Sigmoid colon (tissue), 7 donors: ENCODE data around the gene FBXO34. TPM values are rescaled to one million over a fixed set of nuclear protein-coding genes. Genes with fewer than 3 reads are reported as not detected.

ENCODE experiments used
- DNase-seq: peaks from one replicate; pipeline ENCODE4 v3.0.0-alpha.2; 2019
- H3K27ac ChIP-seq, 4 donors: fragments of 200-600 bp; sonication (generic); one replicate each; pipeline ENCODE4 v1.5.1; 2016 to 2019; ENCODE audit warnings: mild to moderate bottlenecking in 1 of 4
- H3K27me3 ChIP-seq, 3 donors: fragments of 200-600 bp; sonication (generic); one replicate each; pipeline ENCODE4 v1.5.1; 2019; ENCODE audit warnings: mild to moderate bottlenecking in 1 of 3
- H3K36me3 ChIP-seq, 4 donors: fragments of 200-600 bp; sonication (generic); one replicate each; pipeline ENCODE4 v1.5.1; 2016 to 2019
- H3K4me1 ChIP-seq, 4 donors: fragments of 200-600 bp; sonication (generic); one replicate each; pipeline ENCODE4 v1.5.1; 2017 to 2019
- H3K4me3 ChIP-seq, 4 donors: fragments of 200-600 bp; sonication (generic); one replicate each; pipeline ENCODE4 v1.5.1; 2017 to 2019; ENCODE audit warnings: mild to moderate bottlenecking in 2 of 4, moderate library complexity in 1 of 4
- H3K9me3 ChIP-seq, 4 donors: fragments of 200-600 bp in 3 of 4; sonication (generic) in 3 of 4; one replicate each; pipeline versions ENCODE4 v1.5.1 to v1.6.1; 2013 to 2019
- EP300 ChIP-seq, 4 donors: sonication (generic); formaldehyde crosslinking; IDR thresholded peaks; one replicate each; pipeline ENCODE4 v1.6.1; 2017; ENCODE audit warnings: antibody characterized with exemption in 4 of 4
- POLR2A ChIP-seq, 2 donors: fragments of 450-650 bp; IDR thresholded peaks; one replicate each; pipeline ENCODE4 v1.6.1; 2016; ENCODE audit warnings: antibody characterized with exemption in 2 of 2, mild to moderate bottlenecking in 2 of 2, moderate library complexity in 2 of 2
- POLR2AphosphoS5 ChIP-seq, 4 donors: sonication (generic); formaldehyde crosslinking; IDR thresholded peaks; one replicate each; pipeline ENCODE4 v1.6.1; 2017; ENCODE audit warnings: antibody characterized with exemption in 4 of 4
- WGBS, 2 donors: extraction: QIAGEN DNeasy Blood & Tissue Kit; methylation state at CpG; one replicate each; pipeline ENCODE4 v1.1.7; 2013; 5-methylcytosine and 5-hydroxymethylcytosine counted together
- intact Hi-C: fragments of 100-400 bp; cut with DNase I; formaldehyde crosslinking; loops from one replicate; pipeline ENCODE4 v1.15.1; 2023
- polyA plus RNA-seq, 3 donors: library from polyadenylated mRNA; stranded (reverse); fragments of 200-250 nt; gene quantifications; one replicate each; pipeline ENCODE4 v1.2.3, GENCODE V29; 2013
- total RNA-seq, 4 donors: library from RNA; depleted of rRNA; stranded (reverse); fragments of >200 nt; gene quantifications; one replicate each; pipeline ENCODE4 v1.1.0, GENCODE V29; 2016
- TF ChIP-seq, protein P1 (sequence below), 4 experiments: fragments of 450-650 bp in 3 of 4; fragments of 200-600 bp in 1 of 4; IDR thresholded peaks; one replicate each; pipeline ENCODE4 v1.5.1; 2016 to 2019; ENCODE audit warnings: antibody characterized with exemption in 4 of 4, mild to moderate bottlenecking in 3 of 4, moderate library complexity in 2 of 4
- donor health status: healthy with polysubstance abuse.
- donor health status: Bipolar disorder and iron deficiency.
- donor health status: healthy.

FBXO34 gene
- total and polyA plus RNA-seq, 7 donors = 15.3 to 36.0 (median 18.6) TPM

DNA sequence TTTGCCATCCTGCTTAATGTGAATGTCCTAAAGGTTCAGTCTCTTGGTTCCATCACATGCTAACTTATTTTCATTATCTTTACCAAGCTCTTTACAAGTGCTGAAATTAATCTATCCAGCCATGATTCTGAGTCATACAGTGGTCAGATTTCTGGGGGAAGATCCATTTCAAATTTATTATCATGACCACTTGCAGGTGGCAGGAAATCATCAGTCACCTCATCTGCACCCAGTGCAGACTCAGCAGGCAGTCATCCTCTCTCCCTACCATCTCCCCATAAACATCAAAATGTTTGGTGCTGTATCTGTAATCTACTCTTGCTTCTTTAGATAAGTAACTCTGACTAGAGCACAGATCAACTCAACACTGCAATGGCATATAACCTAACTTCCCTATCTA, 116.9 kb downstream of the FBXO34 start:
- H3K27ac ChIP-seq = peak overlapping the region in 2 of 4 donors; percentile 67 to 77
- no peak overlapping the region for H3K4me3 ChIP-seq
- intact Hi-C loops = no loop called here
- H3K36me3 ChIP-seq = peaks cover 0 to 45% (median 5%) of the 10 kb centered on the region in 4 donors
- H3K9me3 ChIP-seq = no peaks in the 10 kb centered on the region
- no peaks in the 10 kb centered on the region for H3K27me3 ChIP-seq
- no peak for DNase-seq
- TF ChIP-seq POLR2AphosphoS5 (IDR thresholded peaks at IDR 0.05) (no peak), POLR2A (IDR thresholded peaks at IDR 0.05) (no peak), EP300 (IDR thresholded peaks at IDR 0.05) (no peak)
- TF ChIP-seq, protein P1, sequence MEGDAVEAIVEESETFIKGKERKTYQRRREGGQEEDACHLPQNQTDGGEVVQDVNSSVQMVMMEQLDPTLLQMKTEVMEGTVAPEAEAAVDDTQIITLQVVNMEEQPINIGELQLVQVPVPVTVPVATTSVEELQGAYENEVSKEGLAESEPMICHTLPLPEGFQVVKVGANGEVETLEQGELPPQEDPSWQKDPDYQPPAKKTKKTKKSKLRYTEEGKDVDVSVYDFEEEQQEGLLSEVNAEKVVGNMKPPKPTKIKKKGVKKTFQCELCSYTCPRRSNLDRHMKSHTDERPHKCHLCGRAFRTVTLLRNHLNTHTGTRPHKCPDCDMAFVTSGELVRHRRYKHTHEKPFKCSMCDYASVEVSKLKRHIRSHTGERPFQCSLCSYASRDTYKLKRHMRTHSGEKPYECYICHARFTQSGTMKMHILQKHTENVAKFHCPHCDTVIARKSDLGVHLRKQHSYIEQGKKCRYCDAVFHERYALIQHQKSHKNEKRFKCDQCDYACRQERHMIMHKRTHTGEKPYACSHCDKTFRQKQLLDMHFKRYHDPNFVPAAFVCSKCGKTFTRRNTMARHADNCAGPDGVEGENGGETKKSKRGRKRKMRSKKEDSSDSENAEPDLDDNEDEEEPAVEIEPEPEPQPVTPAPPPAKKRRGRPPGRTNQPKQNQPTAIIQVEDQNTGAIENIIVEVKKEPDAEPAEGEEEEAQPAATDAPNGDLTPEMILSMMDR (IDR thresholded peaks at IDR 0.05) = no peak
- H3K4me1 ChIP-seq = peaks cover 0 to 20% (median 18%) of the 10 kb centered on the region in 4 donors

DNA sequence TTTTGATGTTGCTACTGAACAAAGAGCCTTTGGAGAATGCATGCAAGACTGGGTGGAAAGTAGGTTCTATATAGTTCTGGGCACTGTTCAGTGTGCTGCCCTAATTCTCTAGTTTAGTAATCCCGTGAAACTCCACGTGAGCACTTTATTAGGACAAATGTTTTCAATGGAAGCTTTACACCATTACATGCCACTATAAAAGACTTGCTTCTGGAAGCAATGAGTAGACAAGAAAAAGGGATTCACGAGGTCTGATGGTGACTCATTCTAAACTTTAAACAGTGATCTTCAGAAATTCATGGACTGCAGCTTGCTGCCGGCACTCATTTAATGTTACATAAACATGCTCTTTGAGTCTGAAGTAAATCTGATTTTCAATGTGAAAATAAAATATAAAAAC, 118.1 kb downstream of the FBXO34 start:
- Histone ChIP-seq H3K4me1 (peaks cover 0 to 20% (median 14%) of the 10 kb centered on the region in 4 donors), H3K27ac (peak overlapping the region; percentile 45 to 77 (median 68)), H3K36me3 (peaks cover 0 to 41% (median 5%) of the 10 kb centered on the region in 4 donors), H3K27me3 (no peaks in the 10 kb centered on the region), H3K9me3 (no peaks in the 10 kb centered on the region), H3K4me3 (no peak overlapping the region)
- no peak for DNase-seq
- peak in 2 of 4 donors; percentile 29 to 78 for TF ChIP-seq EP300 (IDR thresholded peaks at IDR 0.05)
- TF ChIP-seq, protein P1 (IDR thresholded peaks at IDR 0.05) = no peak
- peak in 3 of 4 donors; percentile 30 to 72 (median 50) for TF ChIP-seq POLR2AphosphoS5 (IDR thresholded peaks at IDR 0.05)
- TF ChIP-seq POLR2A (IDR thresholded peaks at IDR 0.05) = no peak
- intact Hi-C loops = no loop called here
- 81 to 84% methylated on average over 4 of the region's 4 CpGs for WGBS, 2 donors

DNA sequence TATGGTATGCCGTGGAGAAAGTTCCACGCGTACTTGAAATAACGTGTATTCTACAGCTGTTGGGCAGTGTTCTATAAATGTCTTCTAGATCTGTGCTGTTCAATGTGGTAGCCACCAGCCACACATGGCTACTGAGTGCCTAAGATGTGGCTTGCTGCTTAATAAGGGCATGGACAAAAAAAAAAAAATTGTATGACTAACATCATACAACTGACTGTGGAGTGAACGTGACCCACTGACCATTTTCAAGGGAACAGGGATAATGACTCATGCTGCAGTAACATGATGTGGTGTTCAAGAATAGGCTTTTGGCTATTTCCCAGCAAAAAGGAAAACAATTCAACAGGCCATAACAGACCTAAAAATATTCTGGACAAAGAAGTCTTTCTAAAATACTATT, 127.5 kb downstream of the FBXO34 start:
- Histone ChIP-seq H3K4me3 (no peak overlapping the region), H3K27ac (peak overlapping the region in 3 of 4 donors; percentile 38 to 43 (median 39)), H3K27me3 (no peaks in the 10 kb centered on the region), H3K36me3 (peaks cover 0 to 33% (median 2%) of the 10 kb centered on the region in 4 donors), H3K4me1 (peaks cover 0 to 15% (median 11%) of the 10 kb centered on the region in 4 donors), H3K9me3 (no peaks in the 10 kb centered on the region)
- DNase-seq = no peak
- 88 to 91% methylated on average over 5 of the region's 5 CpGs for whole genome bisulfite sequencing, 2 donors
- intact Hi-C loops = no loop called here
- TF ChIP-seq, protein P1 (IDR thresholded peaks at IDR 0.05) = no peak
- peak in 2 of 4 donors; percentile 35 to 62 for TF ChIP-seq POLR2AphosphoS5 (IDR thresholded peaks at IDR 0.05)

DNA sequence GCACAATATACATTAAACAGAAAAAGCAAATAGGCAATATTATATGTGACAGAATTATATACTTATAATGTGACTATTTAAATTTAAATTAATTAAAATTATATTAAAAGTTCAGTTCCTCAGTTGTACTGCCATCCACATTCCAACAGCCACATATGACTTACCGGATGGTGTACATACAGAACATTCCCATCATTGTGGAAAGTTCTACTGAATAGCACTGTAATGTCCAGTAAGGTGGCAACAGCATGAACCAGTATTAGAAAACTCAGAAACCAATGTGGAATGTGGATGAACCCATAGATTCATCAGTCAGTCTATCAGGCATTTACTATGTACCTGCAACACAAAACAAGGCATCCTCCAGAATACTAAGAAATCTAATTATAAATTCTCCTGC, 128.0 kb downstream of the FBXO34 start:
- intact Hi-C loops = no loop called here
- H3K27ac ChIP-seq = peak overlapping the region in 3 of 4 donors; percentile 38 to 43 (median 39)
- WGBS, 2 donors = 93% methylated on average over 1 of the region's 1 CpG
- no peaks in the 10 kb centered on the region for H3K27me3 ChIP-seq
- no peak overlapping the region for H3K4me3 ChIP-seq
- no peak for DNase-seq
- H3K36me3 ChIP-seq = peaks cover 0 to 31% (median 2%) of the 10 kb centered on the region in 4 donors
- H3K4me1 ChIP-seq = peaks cover 0 to 15% (median 11%) of the 10 kb centered on the region in 4 donors
- no peaks in the 10 kb centered on the region for H3K9me3 ChIP-seq
- TF ChIP-seq, protein P1 (IDR thresholded peaks at IDR 0.05) = no peak
- TF ChIP-seq EP300 (IDR thresholded peaks at IDR 0.05) = no peak
- TF ChIP-seq POLR2AphosphoS5 (IDR thresholded peaks at IDR 0.05) = no peak
- no peak for TF ChIP-seq POLR2A (IDR thresholded peaks at IDR 0.05)

DNA sequence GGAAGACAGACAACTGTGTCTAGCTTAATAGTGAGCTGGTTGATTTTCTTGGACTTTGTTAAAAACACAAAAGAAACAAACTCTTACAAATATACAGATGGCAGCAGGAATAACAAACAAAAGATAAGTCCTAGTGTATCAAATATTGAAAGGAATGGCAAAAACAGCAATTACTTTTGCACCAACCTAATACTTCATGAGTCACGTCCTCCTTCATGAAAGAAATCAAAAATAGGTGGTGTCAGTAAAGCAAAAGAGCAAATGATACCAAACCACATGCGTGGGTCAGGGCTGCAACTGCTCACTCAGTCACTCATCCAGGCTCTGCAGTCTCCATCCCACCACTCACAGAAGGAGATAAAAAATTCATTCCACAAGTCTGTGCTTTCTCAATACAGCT, 128.6 kb downstream of the FBXO34 start:
- Histone ChIP-seq H3K4me1 (peaks cover 0 to 15% (median 11%) of the 10 kb centered on the region in 4 donors), H3K4me3 (no peak overlapping the region), H3K9me3 (no peaks in the 10 kb centered on the region), H3K36me3 (peaks cover 0 to 24% (median 2%) of the 10 kb centered on the region in 4 donors), H3K27ac (peak overlapping the region in 1 of 4 donors; percentile 38), H3K27me3 (no peaks in the 10 kb centered on the region)
- intact Hi-C loops = no loop called here
- DNase-seq = no peak
- TF ChIP-seq POLR2AphosphoS5 (IDR thresholded peaks at IDR 0.05) = no peak
- TF ChIP-seq, protein P1 (IDR thresholded peaks at IDR 0.05) = no peak
- TF ChIP-seq POLR2A (IDR thresholded peaks at IDR 0.05) = no peak
- no peak for TF ChIP-seq EP300 (IDR thresholded peaks at IDR 0.05)
- 78 to 81% methylated on average over 2 of the region's 2 CpGs for WGBS, 2 donors
